ENCODE data around the gene CSHL1.
"Not testable (repeated sequence)": the region's sequence is repeated elsewhere in the genome, so short reads cannot be mapped to it uniquely, and the experiment has no call there.

GRCh38 chr17:63894821-63895220 is 16.2 kb downstream of the CSHL1 start:
- not testable (repeated sequence) for TF ChIP-seq POLR2AphosphoS5 (IDR thresholded peaks at IDR 0.05; ENCODE audit: borderline replicate concordance, low read depth, low read length); EZH2 (IDR thresholded peaks at IDR 0.05); FOXP2 (optimal IDR thresholded peaks at IDR 0.05; ENCODE audit: control extremely low read depth, extremely low read length, insufficient read depth)

All from SK-N-MC (cell line).